ENCODE data around the gene EVA1C.

DNA sequence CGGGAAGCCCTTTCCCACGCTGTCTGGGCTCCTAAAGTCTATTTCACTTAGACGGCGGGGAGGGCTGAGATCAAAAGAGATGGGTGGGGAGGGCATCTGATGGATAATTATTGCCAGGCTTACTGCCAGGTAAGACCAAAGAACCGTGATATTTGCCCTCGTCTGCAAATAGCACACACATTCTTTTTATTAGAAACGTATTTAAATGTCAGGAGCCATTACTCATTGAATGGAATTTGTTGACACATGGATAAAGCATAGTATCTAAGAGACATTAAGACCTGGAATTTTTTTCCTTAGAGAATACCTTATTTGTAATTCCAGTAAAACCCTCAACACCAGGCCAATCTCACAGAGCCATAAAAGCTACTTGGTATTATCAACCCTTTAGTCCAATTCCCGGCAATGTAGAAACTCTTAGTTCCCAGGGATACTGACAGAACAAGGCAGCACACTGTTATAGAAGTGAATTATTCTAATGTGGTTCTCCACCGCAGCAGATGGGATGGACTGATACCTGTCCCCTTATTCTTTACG is 30.3 kb upstream of the EVA1C start:
- TF ChIP-seq, protein P1, sequence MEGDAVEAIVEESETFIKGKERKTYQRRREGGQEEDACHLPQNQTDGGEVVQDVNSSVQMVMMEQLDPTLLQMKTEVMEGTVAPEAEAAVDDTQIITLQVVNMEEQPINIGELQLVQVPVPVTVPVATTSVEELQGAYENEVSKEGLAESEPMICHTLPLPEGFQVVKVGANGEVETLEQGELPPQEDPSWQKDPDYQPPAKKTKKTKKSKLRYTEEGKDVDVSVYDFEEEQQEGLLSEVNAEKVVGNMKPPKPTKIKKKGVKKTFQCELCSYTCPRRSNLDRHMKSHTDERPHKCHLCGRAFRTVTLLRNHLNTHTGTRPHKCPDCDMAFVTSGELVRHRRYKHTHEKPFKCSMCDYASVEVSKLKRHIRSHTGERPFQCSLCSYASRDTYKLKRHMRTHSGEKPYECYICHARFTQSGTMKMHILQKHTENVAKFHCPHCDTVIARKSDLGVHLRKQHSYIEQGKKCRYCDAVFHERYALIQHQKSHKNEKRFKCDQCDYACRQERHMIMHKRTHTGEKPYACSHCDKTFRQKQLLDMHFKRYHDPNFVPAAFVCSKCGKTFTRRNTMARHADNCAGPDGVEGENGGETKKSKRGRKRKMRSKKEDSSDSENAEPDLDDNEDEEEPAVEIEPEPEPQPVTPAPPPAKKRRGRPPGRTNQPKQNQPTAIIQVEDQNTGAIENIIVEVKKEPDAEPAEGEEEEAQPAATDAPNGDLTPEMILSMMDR (IDR thresholded peaks at IDR 0.05; ENCODE audit: low read depth, low read length), result no peak
- TF ChIP-seq EZH2phosphoT487 (IDR thresholded peaks at IDR 0.05; ENCODE audit: low read depth), result no peak

Data from OCI-LY3 (cell line).